ENCODE measurements around the gene PHF19.

DNA sequence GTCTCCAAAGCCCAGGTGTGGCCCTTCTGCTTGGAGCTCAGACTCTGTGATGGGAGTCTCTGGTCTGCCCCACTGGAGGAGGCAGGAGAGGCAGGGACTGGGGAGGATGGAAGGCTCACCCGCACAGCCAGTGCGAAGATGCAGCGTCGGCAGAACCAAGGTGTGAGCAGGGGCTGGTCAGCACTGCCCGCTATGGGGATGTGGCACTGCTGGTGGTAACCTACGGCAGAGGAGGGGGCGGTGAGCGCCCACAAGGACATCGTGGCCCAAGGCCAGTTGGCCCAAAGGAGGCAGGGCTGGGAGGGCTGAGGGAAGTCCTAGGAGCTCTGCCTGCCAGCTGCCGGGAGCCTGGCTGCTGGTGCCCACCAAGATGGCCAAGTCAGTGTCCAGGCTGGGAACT, 7.3 kb downstream of the PHF19 start:
- no peak for TF ChIP-seq GATA2 (IDR thresholded peaks at IDR 0.05; ENCODE audit: insufficient read depth, insufficient read length, low read depth, low read length)
- TF ChIP-seq, protein P1, sequence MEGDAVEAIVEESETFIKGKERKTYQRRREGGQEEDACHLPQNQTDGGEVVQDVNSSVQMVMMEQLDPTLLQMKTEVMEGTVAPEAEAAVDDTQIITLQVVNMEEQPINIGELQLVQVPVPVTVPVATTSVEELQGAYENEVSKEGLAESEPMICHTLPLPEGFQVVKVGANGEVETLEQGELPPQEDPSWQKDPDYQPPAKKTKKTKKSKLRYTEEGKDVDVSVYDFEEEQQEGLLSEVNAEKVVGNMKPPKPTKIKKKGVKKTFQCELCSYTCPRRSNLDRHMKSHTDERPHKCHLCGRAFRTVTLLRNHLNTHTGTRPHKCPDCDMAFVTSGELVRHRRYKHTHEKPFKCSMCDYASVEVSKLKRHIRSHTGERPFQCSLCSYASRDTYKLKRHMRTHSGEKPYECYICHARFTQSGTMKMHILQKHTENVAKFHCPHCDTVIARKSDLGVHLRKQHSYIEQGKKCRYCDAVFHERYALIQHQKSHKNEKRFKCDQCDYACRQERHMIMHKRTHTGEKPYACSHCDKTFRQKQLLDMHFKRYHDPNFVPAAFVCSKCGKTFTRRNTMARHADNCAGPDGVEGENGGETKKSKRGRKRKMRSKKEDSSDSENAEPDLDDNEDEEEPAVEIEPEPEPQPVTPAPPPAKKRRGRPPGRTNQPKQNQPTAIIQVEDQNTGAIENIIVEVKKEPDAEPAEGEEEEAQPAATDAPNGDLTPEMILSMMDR (IDR thresholded peaks at IDR 0.05; ENCODE audit: extremely low read depth in 1 of 2, insufficient read depth in 1 of 2, low read depth in 1 of 2, low read length in 2 of 2) = no peak
- TF ChIP-seq POLR2A (IDR thresholded peaks at IDR 0.05; ENCODE audit: low read depth, low read length) = no peak
- TF ChIP-seq EZH2 (IDR thresholded peaks at IDR 0.05; ENCODE audit: borderline replicate concordance, low read depth, low read length, severe bottlenecking) = no peak
- TF ChIP-seq MYC (IDR thresholded peaks at IDR 0.05; ENCODE audit: low read depth, low read length) = no peak
- TF ChIP-seq POLR2AphosphoS5 (IDR thresholded peaks at IDR 0.05; ENCODE audit: insufficient read depth, low read depth, low read length) = peak; percentile 3
- TF ChIP-seq, protein P2, sequence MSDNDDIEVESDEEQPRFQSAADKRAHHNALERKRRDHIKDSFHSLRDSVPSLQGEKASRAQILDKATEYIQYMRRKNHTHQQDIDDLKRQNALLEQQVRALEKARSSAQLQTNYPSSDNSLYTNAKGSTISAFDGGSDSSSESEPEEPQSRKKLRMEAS (IDR thresholded peaks at IDR 0.05; ENCODE audit: insufficient read depth, insufficient read length) = no peak
